HEK293T (cell line): ENCODE data around the gene DHX58.

Experiments used
- ARNT ChIP-seq: fragments of 450-650 bp; IDR thresholded peaks from 2 replicates; pipeline ENCODE4 v1.6.1; 2017; ENCODE audit warnings: mild to moderate bottlenecking
- BHLHE40 ChIP-seq: fragments of 450-650 bp; IDR thresholded peaks from 2 replicates; pipeline ENCODE4 v1.6.1; 2016; ENCODE audit warnings: mild to moderate bottlenecking, moderate library complexity, borderline replicate concordance
- CTBP1 ChIP-seq: fragments of 450-650 bp; IDR thresholded peaks from 2 replicates; pipeline ENCODE4 v1.6.1; 2016; ENCODE audit warnings: borderline replicate concordance
- ELF4 ChIP-seq: fragments of 450-650 bp; IDR thresholded peaks from 2 replicates; pipeline ENCODE4 v1.6.1; 2017; ENCODE audit warnings: antibody characterized with exemption
- FOXA1 ChIP-seq: fragments of 450-650 bp; IDR thresholded peaks from 2 replicates; pipeline ENCODE4 v1.6.1; 2016; ENCODE audit warnings: mild to moderate bottlenecking
- L3MBTL2 ChIP-seq: fragments of 450-650 bp; conservative IDR thresholded peaks from 2 replicates; pipeline ENCODE4 v1.6.1; 2016; ENCODE audit warnings: mild to moderate bottlenecking
- SP1 ChIP-seq: fragments of 450-650 bp; IDR thresholded peaks from 2 replicates; pipeline ENCODE4 v1.6.1; 2017
- TARDBP ChIP-seq: fragments of 450-650 bp; IDR thresholded peaks from 2 replicates; pipeline ENCODE4 v1.6.1; 2016
- ZNF384 ChIP-seq: fragments of 450-650 bp; IDR thresholded peaks from 2 replicates; pipeline ENCODE4 v1.6.1; 2016
- TF ChIP-seq, protein P1 (sequence below): fragments of 450-650 bp; IDR thresholded peaks from 2 replicates; pipeline ENCODE4 v1.6.1; 2016

DNA sequence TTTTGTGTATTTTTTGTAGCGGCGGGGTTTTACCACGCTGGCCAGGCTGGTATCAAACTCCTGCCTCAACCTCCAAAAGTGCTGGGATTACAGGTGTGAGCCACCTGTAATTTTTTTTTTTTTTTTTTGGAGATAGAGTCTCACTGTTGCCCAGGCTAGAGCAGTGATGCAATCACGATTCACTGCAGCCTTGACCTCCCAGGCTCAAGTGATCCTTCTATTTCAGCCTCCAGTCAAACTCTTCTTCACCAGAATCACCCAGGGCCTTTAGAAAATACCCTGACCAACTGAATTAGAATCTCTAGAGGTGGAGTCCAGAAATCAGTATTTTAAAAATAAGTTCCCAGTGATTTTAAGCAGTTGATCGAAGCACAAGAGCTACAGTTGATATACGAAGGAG is 22.6 kb upstream of the DHX58 start:
- TF ChIP-seq FOXA1 (no peak), ZNF384 (no peak), L3MBTL2 (no peak), ARNT (no peak), TARDBP (no peak), CTBP1 (no peak), ELF4 (no peak), BHLHE40 (no peak), SP1 (no peak)
- TF ChIP-seq, protein P1, sequence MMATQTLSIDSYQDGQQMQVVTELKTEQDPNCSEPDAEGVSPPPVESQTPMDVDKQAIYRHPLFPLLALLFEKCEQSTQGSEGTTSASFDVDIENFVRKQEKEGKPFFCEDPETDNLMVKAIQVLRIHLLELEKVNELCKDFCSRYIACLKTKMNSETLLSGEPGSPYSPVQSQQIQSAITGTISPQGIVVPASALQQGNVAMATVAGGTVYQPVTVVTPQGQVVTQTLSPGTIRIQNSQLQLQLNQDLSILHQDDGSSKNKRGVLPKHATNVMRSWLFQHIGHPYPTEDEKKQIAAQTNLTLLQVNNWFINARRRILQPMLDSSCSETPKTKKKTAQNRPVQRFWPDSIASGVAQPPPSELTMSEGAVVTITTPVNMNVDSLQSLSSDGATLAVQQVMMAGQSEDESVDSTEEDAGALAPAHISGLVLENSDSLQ = no peak
